K562 (cell line): ENCODE data around the gene SLC25A45. TPM values are rescaled to one million over a fixed set of nuclear protein-coding genes. Genes with fewer than 3 reads are reported as not detected.

Experiments used
- CTCF ChIP-seq, 3 experiments: IDR thresholded peaks in 2 of 3; conservative IDR thresholded peaks in 1 of 3; 2 replicates each; pipeline ENCODE4 v1.5.1; 2011 to 2012; ENCODE audit warnings: low read length in 3 of 3, mild to moderate bottlenecking in 3 of 3, control low read depth in 2 of 3, improper control_type of control experiment in 1 of 3, inconsistent platforms in 1 of 3, low read depth in 1 of 3, mixed read lengths in 1 of 3, moderate library complexity in 1 of 3; ENCODE audit not compliant: insufficient read depth in 2 of 3
- E2F4 ChIP-seq: sonication (generic); formaldehyde crosslinking; IDR thresholded peaks from 2 replicates; pipeline ENCODE4 v1.8.0; 2022; ENCODE audit warnings: mild to moderate bottlenecking, low read depth, missing genetic modification reagents
- ID3 ChIP-seq, 2 experiments: fragments of 250-450 bp in 1 of 2; fragments of 450-650 bp in 1 of 2; sonication (Bioruptor Pico) in 1 of 2; IDR thresholded peaks; 2 replicates each; pipeline versions ENCODE4 v1.6.1 to v1.8.0; 2016 to 2021; ENCODE audit warnings: mild to moderate bottlenecking in 2 of 2, moderate library complexity in 2 of 2, missing compliant biosample characterization in 1 of 2, missing genetic modification characterization in 1 of 2
- IRF1 ChIP-seq: sonication (generic); formaldehyde crosslinking; IDR thresholded peaks from 2 replicates; pipeline ENCODE4 v1.8.0; 2022; ENCODE audit warnings: missing genetic modification reagents, mild to moderate bottlenecking, borderline replicate concordance
- KAT2B ChIP-seq: IDR thresholded peaks from one replicate; pipeline ENCODE4 v1.6.1; 2012; ENCODE audit warnings: low read depth, mild to moderate bottlenecking, control low read depth, inconsistent platforms, low read length, moderate library complexity
- PRMT5 ChIP-seq: sonication (generic); formaldehyde crosslinking; IDR thresholded peaks from 2 replicates; pipeline ENCODE4 v1.5.0; 2020; ENCODE audit warnings: missing genetic modification reagents
- SMARCE1 ChIP-seq: fragments of 450-650 bp; IDR thresholded peaks from 2 replicates; pipeline ENCODE4 v1.7.1; 2016; ENCODE audit warnings: mild to moderate bottlenecking
- SMC3 ChIP-seq: conservative IDR thresholded peaks from 2 replicates; pipeline ENCODE4 v1.6.1; 2011; ENCODE audit warnings: low read depth, low read length, improper control_type of control experiment; ENCODE audit not compliant: insufficient read depth
- SPI1 ChIP-seq: IDR thresholded peaks from 2 replicates; pipeline ENCODE4 v1.6.1; 2011; ENCODE audit warnings: low read depth, low read length, control low read depth, borderline replicate concordance
- ZBTB49 ChIP-seq: sonication (generic); formaldehyde crosslinking; IDR thresholded peaks from 2 replicates; pipeline ENCODE4 v1.8.0; 2022; ENCODE audit warnings: missing genetic modification reagents, mild to moderate bottlenecking, borderline replicate concordance
- ZC3H4 ChIP-seq: sonication (generic); formaldehyde crosslinking; IDR thresholded peaks from 2 replicates; pipeline ENCODE4 v1.9.0; 2021; ENCODE audit warnings: missing genetic modification reagents, borderline replicate concordance
- ZNF12 ChIP-seq: sonication (generic); formaldehyde crosslinking; IDR thresholded peaks from 2 replicates; pipeline ENCODE4 v1.4.0; 2020; ENCODE audit warnings: mild to moderate bottlenecking, missing genetic modification reagents
- ZNF197 ChIP-seq: fragments of 200-800 bp; sonication (Bioruptor generic); IDR thresholded peaks from 2 replicates; pipeline ENCODE4 v1.6.1; 2016; ENCODE audit warnings: low read depth, missing genetic modification characterization, missing compliant biosample characterization
- ZNF398 ChIP-seq: fragments of 250-450 bp; sonication (Bioruptor Pico); IDR thresholded peaks from 2 replicates; pipeline ENCODE4 v1.8.0; 2021; ENCODE audit warnings: moderate library complexity, mild to moderate bottlenecking, inconsistent platforms
- ZNF586 ChIP-seq: fragments of 450-650 bp; formaldehyde crosslinking; conservative IDR thresholded peaks from 2 replicates; pipeline ENCODE4 v1.4.0; 2020; ENCODE audit warnings: mild to moderate bottlenecking, moderate library complexity
- ZNF830 ChIP-seq: fragments of 250-450 bp; sonication (Bioruptor Pico); IDR thresholded peaks from 2 replicates; pipeline ENCODE4 v1.5.0; 2021; ENCODE audit warnings: mild to moderate bottlenecking
- ZSCAN32 ChIP-seq: fragments of 450-650 bp; formaldehyde crosslinking; IDR thresholded peaks from 2 replicates; pipeline ENCODE4 v1.4.0; 2020; ENCODE audit warnings: mild to moderate bottlenecking, moderate library complexity
- polyA plus RNA-seq, 8 experiments: library from polyadenylated mRNA; depleted of rRNA in 4 of 8; stranded (reverse) in 5 of 8; unstranded in 3 of 8; fragments of >200 nt; fragmentation: Nextera tagmentation in 2 of 8; fragmentation: Illumina TruSeq in 1 of 8; extraction: Ambion mirVana in 2 of 8; extraction: Trizol in 1 of 8; gene quantifications; 2 replicates each; pipeline versions ENCODE4 v1.2.1 to v1.2.3, GENCODE V29; 2011 to 2014; ENCODE audit warnings: inconsistent platforms in 1 of 8, missing spikeins in 1 of 8
- total RNA-seq, 7 experiments: library from RNA; depleted of rRNA in 6 of 7; stranded (reverse); fragments of >200 nt in 6 of 7; fragmentation: Illumina TruSeq in 2 of 7; extraction: Trizol in 2 of 7; gene quantifications; 2 replicates each; pipeline versions ENCODE4 v1.2.1 to v1.2.3, GENCODE V29; 2011 to 2021; ENCODE audit warnings: low replicate concordance in 1 of 7

SLC25A45 gene
- total and polyA plus RNA-seq, 9 of the 15 experiments (the other 6 are each of a cell fraction or from before 2014, with no cell fraction given): 0.15 to 2.3 (median 0.68) TPM

- no peak; the same call in 1 of the 2 replicates for TF ChIP-seq ID3 (CRISPR knock-in tag; IDR thresholded peaks at IDR 0.05)
- TF ChIP-seq ID3 (tag; IDR thresholded peaks at IDR 0.05): peak; percentile 99
- no peak for TF ChIP-seq E2F4 (CRISPR knock-in tag)
- TF ChIP-seq SMARCE1: peak; percentile 37
- no peak for TF ChIP-seq KAT2B
- no peak for TF ChIP-seq SMC3
- no peak for TF ChIP-seq CTCF (IDR thresholded peaks at IDR 0.05 in 2 of 3, conservative IDR thresholded peaks at IDR 0.05 in 1 of 3; ENCODE audit: insufficient read depth in 2 of 3, low read depth in 1 of 3, low read length in 3 of 3)
- TF ChIP-seq PRMT5 (CRISPR knock-in tag): no peak
- no peak for TF ChIP-seq ZNF830 (CRISPR knock-in tag)
- no peak for TF ChIP-seq ZNF398
- TF ChIP-seq IRF1 (CRISPR knock-in tag): no peak
- no peak for TF ChIP-seq ZNF197 (CRISPR knock-in tag)
- TF ChIP-seq ZNF586 (CRISPR knock-in tag): no peak
- TF ChIP-seq ZBTB49 (CRISPR knock-in tag): peak; percentile 80; the same call in 1 of the 2 replicates
- TF ChIP-seq ZC3H4: no peak
- TF ChIP-seq ZSCAN32 (CRISPR knock-in tag): no peak
- no peak for TF ChIP-seq SPI1
- TF ChIP-seq ZNF12 (CRISPR knock-in tag): no peak
Observed at GRCh38 chr11:65418681-65419459, 36.4 kb upstream of the SLC25A45 start (continued).
